WTC11 (cell line): ENCODE measurements around the gene KRTAP10-3.

ENCODE experiments used
- AFF4 ChIP-seq: sonication (generic); formaldehyde crosslinking; IDR thresholded peaks from 2 replicates; pipeline ENCODE4 v1.8.1; 2023; ENCODE audit warnings: mild to moderate bottlenecking, missing genetic modification reagents, borderline replicate concordance
- CREM ChIP-seq: sonication (generic); formaldehyde crosslinking; IDR thresholded peaks from 2 replicates; pipeline ENCODE4 v1.8.1; 2022; ENCODE audit warnings: mild to moderate bottlenecking, missing genetic modification reagents, moderate library complexity
- CTCF ChIP-seq: fragments of 200-600 bp; IDR thresholded peaks from 2 replicates; pipeline ENCODE4 v1.8.0; 2022; ENCODE audit warnings: antibody characterized with exemption
- E2F4 ChIP-seq: sonication (generic); formaldehyde crosslinking; IDR thresholded peaks from 2 replicates; pipeline ENCODE4 v1.8.1; 2022; ENCODE audit warnings: low read depth, mild to moderate bottlenecking, moderate library complexity, missing genetic modification reagents, borderline replicate concordance
- EMX1 ChIP-seq: fragments of 250-450 bp; sonication (Bioruptor Pico); IDR thresholded peaks from 2 replicates; pipeline ENCODE4 v1.8.0; 2021; ENCODE audit warnings: mild to moderate bottlenecking
- FOXJ3 ChIP-seq: sonication (generic); formaldehyde crosslinking; IDR thresholded peaks from 2 replicates; pipeline ENCODE4 v1.9.0; 2021; ENCODE audit warnings: missing genetic modification reagents, mild to moderate bottlenecking, borderline replicate concordance
- KAT7 ChIP-seq: sonication (generic); formaldehyde crosslinking; IDR thresholded peaks from 2 replicates; pipeline ENCODE4 v1.8.1; 2023; ENCODE audit warnings: missing genetic modification reagents, mild to moderate bottlenecking, borderline replicate concordance
- MYBL2 ChIP-seq: sonication (generic); formaldehyde crosslinking; IDR thresholded peaks from 2 replicates; pipeline ENCODE4 v1.8.1; 2023; ENCODE audit warnings: mild to moderate bottlenecking, moderate library complexity, missing genetic modification reagents
- USF2 ChIP-seq: sonication (generic); formaldehyde crosslinking; IDR thresholded peaks from 2 replicates; pipeline ENCODE4 v1.8.1; 2023; ENCODE audit warnings: mild to moderate bottlenecking, missing genetic modification reagents, moderate library complexity
- ZNF263 ChIP-seq: sonication (generic); formaldehyde crosslinking; IDR thresholded peaks from 2 replicates; pipeline ENCODE4 v1.8.1; 2022; ENCODE audit warnings: low read depth, mild to moderate bottlenecking, moderate library complexity, missing genetic modification reagents

GRCh38 chr21:44598061-44598460 lies 39.5 kb upstream of the KRTAP10-3 start:
- TF ChIP-seq KAT7 (no peak), MYBL2 (no peak), CTCF (no peak), FOXJ3 (CRISPR knock-in tag) (no peak), EMX1 (CRISPR knock-in tag) (no peak), AFF4 (CRISPR knock-in tag) (no peak), CREM (CRISPR knock-in tag) (no peak), E2F4 (no peak), USF2 (CRISPR knock-in tag) (no peak), ZNF263 (CRISPR knock-in tag) (no peak)
